Right hindlimb (tissue), 1 donor: ENCODE results near the gene STX17.

Experiments used
- DNase-seq: peaks from one replicate; pipeline ENCODE4 v3.0.0-alpha.2; 2018

The STX17 gene

DNA sequence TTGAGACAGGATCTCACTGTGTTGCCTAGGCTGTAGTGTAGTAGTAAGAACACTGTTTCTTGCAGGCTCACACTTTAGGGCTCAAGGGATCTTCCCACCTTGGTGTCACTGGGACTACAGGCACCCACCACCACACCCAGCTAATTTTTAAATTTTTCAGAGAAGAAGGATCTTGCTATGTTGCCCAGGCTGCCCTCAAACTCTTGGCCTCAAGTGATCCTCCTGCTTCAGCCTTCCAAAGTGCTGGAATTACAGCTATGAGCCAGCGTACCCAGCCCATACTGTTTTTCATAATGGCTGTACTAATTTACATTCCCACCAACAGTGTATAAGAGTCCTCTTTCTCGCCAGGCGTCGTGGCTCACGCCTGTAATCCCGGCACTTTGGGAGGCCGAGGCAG lies 5.1 kb downstream of the STX17 start:
- no peak for DNase-seq

DNA sequence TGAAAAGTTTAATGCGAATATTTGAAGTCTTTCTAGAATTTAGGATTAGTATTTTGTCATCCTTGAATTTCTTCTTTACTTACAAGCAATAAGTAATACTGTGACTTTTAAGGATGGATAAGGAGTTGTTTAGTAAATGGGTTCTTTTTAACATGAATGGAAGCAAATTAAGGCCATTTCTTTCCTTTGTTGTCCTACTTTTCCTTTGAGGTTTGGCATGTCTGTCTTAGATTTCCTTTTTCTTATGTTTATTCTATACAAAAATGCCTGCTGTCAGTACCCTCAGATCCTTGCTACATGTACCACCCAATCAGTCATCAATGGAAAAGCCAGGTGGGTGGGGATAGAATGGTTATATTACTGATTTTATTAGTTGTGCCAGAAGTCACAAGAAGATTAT lies 10.2 kb downstream of the STX17 start:
- no peak for DNase-seq

DNA sequence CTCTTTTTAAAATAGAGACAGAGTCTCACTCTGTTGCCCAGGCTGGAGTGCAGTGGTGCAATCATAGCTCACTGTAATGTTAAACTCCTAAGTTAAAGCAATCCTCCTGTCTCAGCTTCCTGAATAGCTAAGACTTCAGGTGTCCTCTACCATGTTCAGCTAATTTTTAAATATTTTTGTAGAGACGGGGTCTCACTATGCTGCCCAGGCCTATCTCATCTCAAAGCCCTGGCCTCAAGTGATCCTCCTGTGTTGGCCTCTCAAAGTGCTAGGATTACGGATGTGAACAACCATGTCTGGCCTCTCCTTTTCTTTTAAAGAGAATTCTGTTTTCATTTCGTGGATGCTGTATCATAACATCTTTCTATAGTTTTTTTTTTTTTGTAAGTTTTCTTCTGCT lies 11.7 kb downstream of the STX17 start:
- no peak for DNase-seq

DNA sequence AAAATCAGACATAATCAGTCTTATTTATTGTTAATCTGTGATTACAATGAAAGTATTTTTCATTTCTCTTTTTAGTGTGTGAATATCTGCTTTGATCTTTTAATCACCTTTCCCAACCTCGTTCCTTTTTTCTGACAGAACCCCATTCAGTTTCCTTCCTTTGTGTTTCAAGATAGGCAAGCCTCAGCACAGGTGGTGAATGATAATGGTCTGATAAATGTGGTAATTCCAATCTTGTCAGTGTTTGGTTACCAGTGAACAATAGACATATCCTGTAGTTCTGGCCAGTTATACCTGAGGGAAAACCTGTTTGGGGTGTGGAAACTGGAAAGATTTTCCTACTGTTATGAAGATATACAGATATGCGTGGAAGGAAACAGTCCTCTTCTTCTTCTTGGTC lies 13.5 kb downstream of the STX17 start:
- no peak for DNase-seq

DNA sequence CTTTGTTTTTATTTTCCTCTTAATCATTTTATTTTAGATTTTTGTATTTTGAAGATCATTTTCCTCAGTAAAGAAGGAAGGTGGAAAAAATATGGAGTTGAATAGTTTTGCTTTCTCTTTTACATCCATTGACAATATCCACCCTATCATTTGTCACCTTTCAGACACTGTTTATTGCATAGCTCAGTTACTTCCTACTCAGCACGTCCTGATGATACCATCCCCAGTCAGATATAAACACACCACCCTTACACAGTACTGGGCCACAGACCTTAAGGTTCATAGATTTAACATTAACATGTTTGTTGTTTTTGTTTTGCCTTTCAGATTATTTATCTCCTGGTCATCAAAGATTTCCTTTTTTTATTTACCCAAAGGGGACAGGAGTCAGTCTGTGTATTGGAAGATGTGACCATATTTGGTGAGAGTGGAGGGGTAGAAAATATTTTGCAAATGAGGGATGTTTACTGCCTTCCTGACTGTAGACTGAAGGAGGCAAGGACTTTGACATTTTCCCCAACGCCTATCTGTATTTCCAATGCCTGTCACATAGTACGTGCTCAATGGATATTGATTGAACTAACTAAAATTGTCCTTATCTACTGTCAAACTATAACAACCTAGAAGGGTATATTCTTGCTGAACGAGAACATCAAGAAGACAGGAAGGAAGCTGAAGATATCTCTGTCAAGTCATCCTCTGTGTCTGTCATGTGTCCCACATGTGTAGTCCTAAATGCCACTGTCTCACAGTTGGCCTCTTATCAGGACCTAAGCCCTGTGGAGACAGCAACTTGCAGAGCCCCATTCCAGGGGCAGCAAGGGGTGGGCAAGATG lies 15.6 kb downstream of the STX17 start:
- no peak for DNase-seq

DNA sequence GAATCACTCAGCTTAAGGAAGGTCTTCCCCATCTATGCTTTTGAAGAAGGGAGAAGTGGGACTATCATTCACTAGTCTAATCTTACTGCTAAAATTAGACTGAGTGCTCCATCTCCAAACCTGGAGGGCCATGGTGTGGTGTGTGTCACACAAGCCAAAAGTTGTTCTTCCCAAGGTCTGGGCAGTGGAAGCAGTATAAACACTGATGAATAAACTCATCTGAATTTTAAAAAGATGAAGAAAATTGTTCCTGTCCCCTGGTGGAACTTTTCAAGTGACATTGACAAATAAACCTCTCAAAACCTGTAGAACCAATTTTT lies 16.2 kb downstream of the STX17 start:
- no peak for DNase-seq

DNA sequence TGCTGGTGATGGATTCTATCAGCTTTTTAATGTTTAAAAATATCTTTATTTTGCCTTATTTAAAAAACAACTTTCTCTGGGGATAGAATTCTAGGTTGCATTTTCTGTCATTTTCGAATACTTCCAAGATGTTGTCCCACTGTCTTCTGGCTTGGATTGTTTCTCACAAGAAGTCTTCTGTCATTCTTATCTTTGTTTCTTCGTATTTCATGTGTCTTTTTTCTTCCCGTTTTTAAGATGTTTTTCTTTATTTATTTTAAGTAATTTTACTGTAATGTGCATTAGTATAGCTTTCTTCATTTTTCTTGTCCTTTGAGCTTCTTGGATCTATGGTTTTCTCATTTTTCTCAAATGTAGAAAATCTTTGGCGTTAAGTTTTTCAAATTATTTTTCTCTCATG lies 19.1 kb downstream of the STX17 start:
- DNase-seq, result no peak

DNA sequence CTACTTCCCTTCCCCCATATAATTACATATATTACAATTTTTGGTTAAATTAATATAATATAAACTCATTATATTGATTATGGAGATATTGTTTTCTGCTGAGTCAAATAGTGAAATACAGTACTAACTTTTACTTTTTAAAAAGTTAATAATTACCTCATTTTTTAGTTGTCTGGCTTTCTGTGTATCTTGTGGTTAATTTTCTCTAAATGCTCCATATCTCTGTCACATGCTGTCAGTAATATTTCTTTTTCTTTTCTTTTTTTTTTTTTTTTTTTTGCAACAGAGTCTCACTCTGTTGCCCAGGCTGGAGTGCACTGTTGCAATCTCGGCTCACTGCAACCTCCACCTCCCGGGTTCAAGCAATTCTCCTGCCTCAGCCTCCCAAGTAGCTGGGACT lies 23.2 kb downstream of the STX17 start:
- no peak for DNase-seq

DNA sequence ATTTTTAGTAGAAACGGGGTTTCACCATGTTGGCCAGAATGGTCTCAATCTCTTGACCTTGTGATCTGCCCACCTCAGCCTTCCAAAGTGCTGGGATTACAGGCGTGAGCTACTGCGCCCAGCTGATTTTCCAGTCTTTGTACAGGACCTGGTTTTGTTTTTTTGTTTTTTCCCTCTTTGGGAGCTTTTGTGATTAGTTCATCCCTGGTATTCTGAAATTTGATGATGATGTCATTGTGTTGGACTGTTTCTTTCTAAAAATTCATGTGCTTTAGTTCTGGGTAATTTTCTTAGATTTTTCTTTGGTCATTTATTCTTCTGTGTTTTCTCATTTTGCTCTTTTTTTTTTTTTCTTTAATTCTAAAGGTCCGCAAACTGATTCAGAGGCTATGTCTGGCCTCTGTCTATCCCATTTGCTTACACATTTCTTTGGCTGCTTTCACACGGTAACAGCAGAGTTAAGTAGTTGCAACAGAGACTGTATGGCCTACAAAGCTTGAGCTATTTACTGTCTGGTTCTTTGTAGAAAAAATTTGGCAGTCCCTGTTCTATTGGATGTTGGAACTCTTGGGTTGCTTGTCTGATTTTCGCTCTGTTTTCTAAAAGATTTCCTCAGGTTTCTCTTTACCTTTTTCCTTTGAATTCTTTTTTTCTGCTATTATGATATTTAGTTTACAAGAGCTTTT lies 24.8 kb downstream of the STX17 start:
- no peak for DNase-seq

DNA sequence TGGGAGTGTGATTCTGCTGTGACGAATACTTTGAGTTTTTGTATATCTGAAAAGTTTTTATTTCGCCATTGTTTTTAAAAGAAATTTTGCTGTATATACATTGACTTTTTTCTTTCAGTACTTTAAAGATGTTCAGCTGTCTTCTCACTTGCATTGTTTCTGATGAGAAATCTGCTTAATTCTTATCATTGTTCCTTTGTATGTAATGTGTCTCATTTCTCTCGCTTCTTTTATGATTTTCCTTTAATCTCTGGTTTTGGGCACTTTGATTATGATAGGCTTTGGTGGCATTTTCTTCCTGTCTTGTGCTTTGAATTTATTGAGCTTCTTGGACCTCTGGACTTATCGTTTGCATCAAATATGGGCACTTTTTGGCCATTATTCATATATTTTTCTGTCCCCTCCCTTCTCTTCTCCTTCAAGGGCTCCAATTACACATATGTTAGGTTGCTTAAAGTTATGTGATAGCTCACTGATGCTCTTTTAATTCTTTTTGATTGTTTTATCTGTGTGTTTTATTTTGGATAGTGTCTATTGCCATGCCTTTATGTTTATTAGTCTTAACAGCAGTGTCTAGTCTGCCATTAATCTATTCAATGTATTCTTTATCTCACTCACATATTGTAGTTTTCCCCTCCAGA lies 30.6 kb downstream of the STX17 start:
- no peak for DNase-seq

DNA sequence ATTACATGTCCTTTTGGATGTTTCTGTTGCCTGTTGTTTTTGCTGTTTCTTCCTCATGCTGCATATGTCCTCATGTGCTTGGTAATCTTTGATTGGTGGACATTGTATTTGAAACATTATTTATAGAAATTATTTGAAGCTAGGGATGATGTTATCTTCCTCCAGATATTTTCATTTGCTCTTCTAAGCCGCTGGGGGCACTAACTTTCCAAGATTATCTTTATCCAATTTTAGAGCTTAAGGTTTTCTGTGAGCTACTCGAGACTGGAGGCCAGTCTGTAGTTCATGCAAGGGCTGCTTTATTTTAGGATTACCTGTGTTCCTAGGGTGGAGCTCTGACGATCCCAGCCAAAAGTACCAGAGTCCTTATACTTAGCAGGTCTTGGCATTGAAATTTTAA lies 40.9 kb downstream of the STX17 start:
- no peak for DNase-seq

DNA sequence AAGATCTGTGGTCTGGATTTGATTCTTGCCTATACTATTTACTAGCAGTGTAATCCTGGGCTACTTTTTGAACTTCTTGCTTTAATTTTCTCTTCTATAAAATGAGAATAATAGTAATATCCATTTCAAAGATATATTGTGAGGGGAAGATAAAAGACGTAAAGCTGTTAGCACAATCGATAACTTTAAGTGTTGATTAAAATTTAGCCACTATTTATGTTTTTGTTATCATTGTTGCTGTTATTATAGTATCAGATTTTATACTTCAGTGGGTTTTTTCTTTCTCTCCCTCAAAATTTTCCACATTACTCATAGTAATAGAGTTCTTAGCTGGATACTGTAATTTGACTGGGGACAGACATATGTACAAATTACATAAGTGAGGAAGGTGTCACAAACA lies 42.0 kb downstream of the STX17 start:
- DNase-seq, result no peak

DNA sequence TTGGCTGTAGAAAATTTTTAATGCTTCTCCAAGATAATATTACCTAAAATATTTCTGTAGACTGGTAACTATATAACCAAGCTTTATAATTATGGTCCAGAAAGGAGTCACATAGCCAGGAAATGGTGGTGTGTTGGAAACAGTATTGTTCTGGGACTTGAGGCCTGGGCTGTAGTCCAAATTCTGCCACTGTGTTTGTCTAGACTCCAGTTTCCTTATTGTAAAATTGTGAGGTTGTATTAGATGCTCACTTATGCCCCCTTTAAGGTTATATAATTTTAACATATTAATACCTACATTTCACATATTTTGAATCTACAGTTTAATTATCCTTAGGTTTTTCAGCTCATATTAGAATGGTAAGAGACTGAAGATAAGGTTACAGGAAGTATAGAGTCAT lies 42.4 kb downstream of the STX17 start:
- DNase-seq, result peak; percentile 19

DNA sequence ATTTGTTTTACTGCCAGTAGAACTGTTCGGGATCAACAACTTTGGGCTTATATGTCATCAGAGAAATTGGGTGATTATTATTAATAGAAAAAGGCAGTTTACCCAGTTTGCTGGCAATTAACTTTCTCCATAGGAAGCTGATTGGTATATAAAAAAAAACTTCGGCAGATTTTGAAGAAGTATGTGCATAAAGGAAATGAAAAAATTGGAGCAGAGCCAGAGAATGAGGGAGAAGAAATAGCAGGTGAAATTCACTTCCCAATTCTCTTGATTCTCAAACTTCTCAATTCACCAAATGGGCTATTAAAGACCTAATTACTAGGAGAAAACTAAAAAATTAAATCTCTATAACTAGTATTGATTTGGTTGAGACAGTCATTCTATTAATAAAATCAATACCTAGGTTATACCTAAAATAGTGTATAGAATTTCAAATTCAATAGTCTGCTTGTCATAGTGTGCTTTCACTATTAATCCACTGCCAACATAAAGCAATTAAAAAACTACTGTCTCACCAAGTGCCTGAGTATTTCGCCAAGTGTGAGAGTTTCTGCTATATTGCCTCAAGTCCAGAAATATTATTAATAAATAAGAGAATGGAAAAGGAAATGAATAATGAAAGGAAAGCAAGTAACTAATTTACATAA lies 47.5 kb downstream of the STX17 start:
- DNase-seq, result no peak

DNA sequence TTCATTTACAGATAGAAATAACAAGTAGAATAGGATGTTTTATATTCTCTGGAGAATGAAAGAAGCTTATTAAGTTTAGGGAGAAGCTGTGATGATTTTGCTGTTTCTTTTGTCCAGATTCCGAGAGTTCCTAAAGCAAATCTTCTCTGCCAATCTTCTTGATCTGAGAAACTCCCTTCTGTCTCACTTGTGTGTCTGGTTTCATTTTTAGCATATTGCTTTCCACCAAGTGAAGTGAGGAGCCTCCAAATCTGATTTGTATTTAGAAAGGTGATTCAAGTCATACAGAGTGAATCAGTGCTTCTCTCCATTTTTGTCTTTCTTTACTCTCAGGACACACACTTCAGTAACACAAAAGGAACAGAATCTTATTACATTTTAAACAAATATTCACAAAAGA lies 48.4 kb downstream of the STX17 start:
- no peak for DNase-seq

DNA sequence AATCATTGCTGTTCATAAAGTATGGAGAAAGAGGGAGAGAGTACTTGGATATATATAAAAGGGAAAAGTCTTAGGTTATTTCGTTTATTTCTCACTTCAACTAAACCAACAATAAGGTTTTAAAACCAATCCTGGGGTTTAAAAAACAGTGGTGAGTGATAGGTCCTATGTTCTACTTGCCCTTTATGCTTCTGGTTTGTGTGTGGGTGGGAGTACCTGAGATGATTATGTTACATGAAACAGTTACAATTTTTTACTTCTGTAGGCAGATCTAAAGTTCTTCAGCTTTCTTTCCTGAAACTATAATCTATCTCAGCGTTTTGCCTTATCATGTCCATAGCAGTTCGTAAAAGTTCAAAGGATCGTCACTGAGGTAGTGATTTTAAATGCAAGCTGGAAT lies 49.2 kb downstream of the STX17 start:
- DNase-seq, result no peak

DNA sequence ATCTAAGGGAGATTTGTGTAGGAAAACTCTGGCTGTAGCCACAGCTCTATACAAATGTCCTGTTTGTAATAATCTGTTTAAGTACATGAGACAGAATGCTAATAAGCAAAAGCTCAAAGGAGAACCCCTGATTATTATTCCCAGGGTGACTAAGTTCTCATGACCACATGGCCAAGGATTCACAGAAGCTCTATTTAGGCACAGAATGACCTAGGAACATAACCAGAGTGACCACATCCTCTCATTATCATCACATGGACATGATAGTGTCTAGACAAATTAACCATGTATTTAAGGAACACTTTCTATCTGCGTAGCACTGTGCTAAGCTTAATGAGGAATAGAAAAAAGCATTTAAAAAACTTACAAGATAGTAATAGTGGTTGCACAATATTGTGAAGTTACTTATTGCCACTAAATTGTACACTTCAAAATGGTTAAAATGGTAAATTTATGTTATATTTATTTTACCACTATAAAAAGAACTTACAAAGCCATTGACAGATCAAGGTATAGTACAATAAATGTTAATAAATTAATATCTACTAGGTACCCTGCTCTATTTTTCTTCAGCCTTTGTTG lies 56.3 kb downstream of the STX17 start:
- DNase-seq, result no peak

DNA sequence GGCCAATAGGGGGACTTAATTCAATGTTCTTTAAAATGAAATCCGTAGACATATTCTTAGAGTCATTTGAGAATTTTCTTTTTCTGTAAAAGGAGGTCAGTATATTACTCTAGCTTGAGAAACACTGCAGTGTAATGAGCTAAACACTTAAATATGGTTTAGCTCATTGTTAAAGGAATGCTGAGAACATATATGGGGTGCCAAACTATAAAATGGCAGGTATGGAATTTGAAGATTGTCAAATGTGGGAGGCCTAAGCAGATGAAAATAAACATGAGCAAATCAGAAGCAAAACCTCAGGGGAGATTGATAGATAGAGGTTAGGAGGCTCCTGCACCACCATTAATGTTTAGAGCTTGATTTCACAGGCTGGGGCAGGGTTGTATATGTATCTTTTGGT lies 57.9 kb downstream of the STX17 start:
- no peak for DNase-seq

DNA sequence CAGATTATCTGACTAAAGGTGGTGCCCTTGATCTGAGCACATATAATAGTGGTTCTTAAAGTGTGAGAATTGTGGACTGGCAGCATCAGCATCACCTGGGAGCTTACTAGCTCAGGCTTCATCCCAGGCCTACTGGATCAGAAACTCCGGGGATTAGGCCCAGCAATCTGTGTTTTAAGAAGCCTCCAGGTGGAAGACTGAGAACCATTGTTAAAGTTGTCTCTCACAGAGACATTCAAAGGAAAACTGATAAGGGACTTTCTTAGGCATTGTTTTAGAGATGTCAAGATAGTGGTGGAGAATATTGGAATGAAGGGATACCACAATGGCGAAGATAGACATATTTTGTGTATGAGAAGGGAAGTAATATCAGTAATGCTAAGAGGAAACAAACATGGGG lies 59.5 kb downstream of the STX17 start:
- no peak for DNase-seq

DNA sequence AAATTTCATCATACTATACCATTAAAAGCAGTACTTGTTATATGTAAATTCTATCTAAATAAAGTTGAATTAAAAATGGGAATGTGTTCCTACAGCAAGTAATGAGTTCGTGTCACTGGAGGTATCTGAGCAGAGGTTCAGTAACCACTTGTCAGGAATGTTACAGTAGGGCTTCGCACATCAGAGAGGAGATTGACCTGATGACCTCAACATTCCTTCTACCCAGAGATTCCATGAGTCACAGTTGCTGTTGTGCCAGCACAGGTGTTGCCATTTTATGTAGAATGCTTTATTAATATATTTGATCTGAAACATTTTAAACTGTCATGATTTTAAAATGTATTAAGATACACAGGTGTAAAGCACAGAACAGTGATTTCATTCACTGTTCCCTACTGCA lies 60.3 kb downstream of the STX17 start:
- DNase-seq, result no peak

DNA sequence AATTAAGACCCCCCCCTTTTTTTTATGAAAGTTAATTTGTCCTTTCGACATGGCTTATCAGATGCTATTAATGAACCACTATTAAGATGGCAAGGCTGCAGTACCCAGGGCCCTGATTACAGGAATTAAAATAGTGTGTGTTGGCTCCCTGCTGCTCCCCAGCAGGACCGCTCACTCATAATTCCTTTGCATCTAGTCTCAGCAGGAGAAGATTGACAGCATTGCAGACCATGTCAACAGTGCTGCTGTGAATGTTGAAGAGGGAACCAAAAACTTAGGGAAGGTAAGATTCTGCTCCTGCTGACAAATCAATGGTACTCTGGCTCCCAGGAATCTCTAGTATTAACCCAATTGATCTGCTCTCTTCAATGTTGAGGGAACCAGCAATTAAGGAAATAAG lies 61.0 kb downstream of the STX17 start:
- no peak for DNase-seq

DNA sequence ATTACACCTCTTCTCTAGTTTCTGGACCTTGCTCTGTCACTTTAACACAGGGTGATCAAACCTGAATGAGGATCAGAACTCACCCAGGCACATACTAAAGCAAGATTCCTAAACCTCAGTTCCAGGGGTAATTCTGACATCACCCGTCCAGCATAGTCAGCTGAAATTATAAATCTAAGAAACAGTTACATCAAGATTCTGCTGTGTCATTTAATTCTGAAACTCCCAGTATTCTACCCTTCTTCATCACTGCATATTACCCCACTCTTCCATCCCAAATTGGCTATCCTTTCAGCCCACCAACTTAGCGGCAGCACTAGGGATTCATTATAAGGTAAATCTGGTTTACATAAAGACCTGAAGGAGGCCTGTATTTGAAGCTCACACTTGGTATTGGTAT lies 64.0 kb downstream of the STX17 start:
- no peak for DNase-seq

DNA sequence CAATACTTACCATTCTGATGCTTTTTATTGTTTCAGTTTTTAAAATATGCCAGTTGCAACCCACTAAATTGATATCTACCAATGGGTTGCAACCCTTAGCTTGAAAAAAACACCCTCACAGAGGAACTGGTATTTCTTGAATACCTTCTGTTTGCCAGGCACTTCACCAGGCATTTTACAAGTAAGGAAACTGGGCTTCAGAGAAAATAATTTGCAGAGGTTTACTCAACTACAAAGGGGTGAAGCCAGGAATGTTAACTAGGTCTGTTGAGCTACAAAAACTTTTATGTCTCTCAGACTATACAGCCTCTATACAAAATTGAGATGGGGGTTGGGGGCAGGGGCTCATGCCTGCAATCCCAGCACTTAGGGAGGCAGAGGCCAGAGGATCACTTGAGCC lies 65.0 kb downstream of the STX17 start:
- DNase-seq, result no peak

DNA sequence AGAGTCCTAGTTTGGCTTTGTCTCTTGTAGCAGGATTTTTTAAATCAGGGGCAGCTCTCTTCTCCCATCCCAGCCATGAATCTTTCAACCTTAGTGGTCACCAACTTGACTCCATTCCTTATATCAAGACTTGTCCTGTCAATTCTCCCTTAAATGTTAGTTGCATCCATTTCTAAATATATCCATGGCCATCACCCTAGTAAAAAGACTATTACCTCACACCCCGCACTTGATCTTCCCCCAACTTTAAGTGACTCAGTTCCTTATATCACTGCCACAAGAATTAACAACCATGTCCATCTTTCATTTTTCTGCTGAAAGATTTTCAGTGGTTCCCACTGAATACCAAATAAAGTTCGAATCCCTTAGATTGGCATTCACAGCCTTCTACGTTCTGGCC lies 67.0 kb downstream of the STX17 start:
- no peak for DNase-seq
